Peyer's patch (tissue), 4 donors: ENCODE results near the gene ATG101. TPM values are rescaled to one million over a fixed set of nuclear protein-coding genes. Genes with fewer than 3 reads are reported as not detected.
A peak's percentile ranks its signal among the peaks of the same experiment; 100 is the strongest.

Source experiments
- DNase-seq, 3 donors: peaks; one replicate each; pipeline ENCODE4 v3.0.0-alpha.2; 2017 to 2019
- H3K27ac ChIP-seq, 4 donors: fragments of 200-600 bp; sonication (generic); one replicate each; pipeline ENCODE4 v1.5.1; 2016 to 2019
- H3K27me3 ChIP-seq, 2 donors: fragments of 200-600 bp; sonication (generic); one replicate each; pipeline ENCODE4 v1.5.1; 2019
- H3K36me3 ChIP-seq, 3 donors: fragments of 200-600 bp; sonication (generic); one replicate each; pipeline ENCODE4 v1.5.1; 2016 to 2019
- H3K4me1 ChIP-seq, 4 donors: fragments of 200-600 bp; sonication (generic); one replicate each; pipeline ENCODE4 v1.5.1; 2016 to 2019
- H3K4me3 ChIP-seq, 4 donors: fragments of 200-600 bp; sonication (generic); 1 replicate in 3 of 4; 2 replicates in 1 of 4; pipeline ENCODE4 v1.5.1; 2016 to 2019; ENCODE audit warnings: mild to moderate bottlenecking in 1 of 4
- H3K9me3 ChIP-seq, 4 donors: fragments of 200-600 bp; sonication (generic); one replicate each; pipeline ENCODE4 v1.5.1; 2016 to 2019; ENCODE audit warnings: mild to moderate bottlenecking in 1 of 4
- POLR2A ChIP-seq, 2 donors: fragments of 450-650 bp; IDR thresholded peaks; one replicate each; pipeline ENCODE4 v1.5.1; 2017; ENCODE audit warnings: antibody characterized with exemption in 2 of 2, mild to moderate bottlenecking in 2 of 2, moderate library complexity in 2 of 2
- total RNA-seq, 4 donors: library from RNA; depleted of rRNA; stranded (reverse); fragments of >200 nt; gene quantifications; one replicate each; pipeline ENCODE4 v1.1.0, GENCODE V29; 2016
- TF ChIP-seq, protein P1 (sequence below), 6 experiments: fragments of 450-650 bp in 4 of 6; fragments of 200-600 bp in 2 of 6; sonication (generic) in 1 of 6; IDR thresholded peaks; one replicate each; pipeline ENCODE4 v1.5.1; 2017 to 2019; ENCODE audit warnings: antibody characterized with exemption in 6 of 6, mild to moderate bottlenecking in 3 of 6, moderate library complexity in 1 of 6

Gene ATG101
- total RNA-seq, 4 donors from 2014 or later: 31.5 to 39.6 (median 33.9) TPM

DNA sequence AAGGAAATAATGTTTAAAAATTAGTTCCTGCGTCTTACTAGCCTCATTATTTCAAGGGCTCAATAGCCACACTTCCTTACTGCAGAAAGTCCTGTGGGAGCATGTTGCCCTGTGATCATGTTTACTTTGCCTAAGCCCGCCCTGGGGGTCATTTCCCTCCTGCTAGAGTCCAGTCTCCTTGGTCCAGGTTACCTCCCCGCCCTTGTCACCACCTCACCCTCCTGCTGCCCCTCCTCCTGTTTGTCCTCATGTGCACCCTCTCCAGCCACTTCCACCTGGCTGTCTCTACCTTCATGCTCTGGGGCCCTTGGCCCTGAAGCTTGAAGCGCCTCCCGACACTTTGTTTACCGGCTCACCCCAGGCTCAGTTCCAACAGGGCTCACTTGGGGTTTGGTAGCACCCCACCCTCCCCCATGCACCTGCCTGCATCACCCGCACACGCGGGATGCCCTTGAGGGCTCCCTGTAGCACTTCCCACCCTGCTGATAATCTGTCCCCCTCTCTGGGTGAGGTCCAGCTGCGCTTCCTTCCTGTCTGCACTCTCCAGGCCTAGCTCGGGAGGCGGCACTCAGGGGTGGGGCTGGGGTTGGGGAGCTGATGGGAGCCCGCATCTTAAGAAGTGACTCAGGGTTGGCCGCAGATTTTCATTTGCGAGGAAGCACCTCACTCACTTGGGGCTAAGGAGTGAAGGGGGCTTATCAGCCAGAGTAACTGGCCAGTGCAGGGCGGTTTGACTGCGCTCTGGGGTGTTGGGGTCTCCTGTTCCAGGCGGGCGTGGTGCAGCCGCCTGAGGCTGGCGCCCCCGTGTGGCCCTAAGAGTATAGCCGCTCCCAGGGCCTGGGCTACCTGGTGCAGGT, 49.8 kb downstream of the ATG101 start:
- Histone ChIP-seq H3K36me3 (no peaks in the 10 kb centered on the region), H3K9me3 (no peaks in the 10 kb centered on the region), H3K4me3 (no peak overlapping the region), H3K27ac (peak overlapping the region in 2 of 4 donors; percentile 30 to 73), H3K4me1 (peaks cover 0 to 17% (median 11%) of the 10 kb centered on the region in 4 donors), H3K27me3 (no peaks in the 10 kb centered on the region)
- DNase-seq: peak; percentile 46 to 66 (median 63)
- no peak for TF ChIP-seq POLR2A (IDR thresholded peaks at IDR 0.05)
- TF ChIP-seq, protein P1, sequence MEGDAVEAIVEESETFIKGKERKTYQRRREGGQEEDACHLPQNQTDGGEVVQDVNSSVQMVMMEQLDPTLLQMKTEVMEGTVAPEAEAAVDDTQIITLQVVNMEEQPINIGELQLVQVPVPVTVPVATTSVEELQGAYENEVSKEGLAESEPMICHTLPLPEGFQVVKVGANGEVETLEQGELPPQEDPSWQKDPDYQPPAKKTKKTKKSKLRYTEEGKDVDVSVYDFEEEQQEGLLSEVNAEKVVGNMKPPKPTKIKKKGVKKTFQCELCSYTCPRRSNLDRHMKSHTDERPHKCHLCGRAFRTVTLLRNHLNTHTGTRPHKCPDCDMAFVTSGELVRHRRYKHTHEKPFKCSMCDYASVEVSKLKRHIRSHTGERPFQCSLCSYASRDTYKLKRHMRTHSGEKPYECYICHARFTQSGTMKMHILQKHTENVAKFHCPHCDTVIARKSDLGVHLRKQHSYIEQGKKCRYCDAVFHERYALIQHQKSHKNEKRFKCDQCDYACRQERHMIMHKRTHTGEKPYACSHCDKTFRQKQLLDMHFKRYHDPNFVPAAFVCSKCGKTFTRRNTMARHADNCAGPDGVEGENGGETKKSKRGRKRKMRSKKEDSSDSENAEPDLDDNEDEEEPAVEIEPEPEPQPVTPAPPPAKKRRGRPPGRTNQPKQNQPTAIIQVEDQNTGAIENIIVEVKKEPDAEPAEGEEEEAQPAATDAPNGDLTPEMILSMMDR (IDR thresholded peaks at IDR 0.05): peak; percentile 35 to 70 (median 54)

DNA sequence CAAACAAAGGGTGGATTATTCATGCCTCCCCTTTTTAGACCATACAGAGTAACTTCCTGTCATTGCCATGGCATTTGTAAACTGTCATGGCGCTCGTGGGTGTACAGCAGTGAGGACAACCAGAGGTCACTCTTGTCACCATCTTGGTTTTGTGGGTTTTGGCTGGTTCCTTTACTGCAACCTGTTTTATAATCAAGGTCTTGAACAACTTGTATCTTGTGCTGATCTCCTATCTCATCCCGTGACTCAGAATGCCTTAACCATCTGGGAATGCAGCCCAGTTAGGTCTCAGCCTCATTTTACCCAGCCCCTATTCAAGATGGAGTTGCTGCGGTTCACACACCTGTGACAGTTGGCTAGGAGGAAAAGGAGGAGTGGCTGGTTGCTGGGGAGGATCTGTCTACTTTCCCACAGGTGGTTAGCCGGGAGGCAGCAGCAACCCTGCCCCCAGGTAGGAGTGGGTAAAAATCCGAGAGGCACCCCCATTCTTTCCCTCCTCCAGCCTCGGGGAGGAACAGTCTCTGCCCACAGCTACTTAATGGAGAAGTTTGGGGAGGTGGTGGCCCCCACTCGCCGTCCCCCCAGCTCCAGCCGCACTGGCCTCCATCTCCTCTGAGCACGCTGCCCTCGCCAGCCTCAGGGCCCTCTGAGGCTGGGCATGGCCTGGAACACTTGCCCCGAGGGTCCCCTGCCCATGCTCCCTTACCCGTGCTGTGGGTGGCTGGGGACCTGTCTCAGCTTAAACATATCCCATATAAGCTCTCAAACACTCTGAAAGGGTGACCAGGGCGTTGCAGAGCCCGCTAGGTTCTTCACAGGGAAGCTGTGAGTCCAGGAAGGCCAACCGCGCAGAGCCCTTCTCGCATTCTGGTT, 51.4 kb downstream of the ATG101 start:
- no peak overlapping the region for H3K4me3 ChIP-seq
- peaks cover 0 to 17% (median 11%) of the 10 kb centered on the region in 4 donors for H3K4me1 ChIP-seq
- no peaks in the 10 kb centered on the region for H3K36me3 ChIP-seq
- H3K9me3 ChIP-seq: no peaks in the 10 kb centered on the region
- no peak overlapping the region for H3K27ac ChIP-seq
- TF ChIP-seq, protein P1 (IDR thresholded peaks at IDR 0.05): no peak
- no peak for TF ChIP-seq POLR2A (IDR thresholded peaks at IDR 0.05)
- peak in 1 of 3 donors; percentile 46 for DNase-seq
- no peaks in the 10 kb centered on the region for H3K27me3 ChIP-seq

DNA sequence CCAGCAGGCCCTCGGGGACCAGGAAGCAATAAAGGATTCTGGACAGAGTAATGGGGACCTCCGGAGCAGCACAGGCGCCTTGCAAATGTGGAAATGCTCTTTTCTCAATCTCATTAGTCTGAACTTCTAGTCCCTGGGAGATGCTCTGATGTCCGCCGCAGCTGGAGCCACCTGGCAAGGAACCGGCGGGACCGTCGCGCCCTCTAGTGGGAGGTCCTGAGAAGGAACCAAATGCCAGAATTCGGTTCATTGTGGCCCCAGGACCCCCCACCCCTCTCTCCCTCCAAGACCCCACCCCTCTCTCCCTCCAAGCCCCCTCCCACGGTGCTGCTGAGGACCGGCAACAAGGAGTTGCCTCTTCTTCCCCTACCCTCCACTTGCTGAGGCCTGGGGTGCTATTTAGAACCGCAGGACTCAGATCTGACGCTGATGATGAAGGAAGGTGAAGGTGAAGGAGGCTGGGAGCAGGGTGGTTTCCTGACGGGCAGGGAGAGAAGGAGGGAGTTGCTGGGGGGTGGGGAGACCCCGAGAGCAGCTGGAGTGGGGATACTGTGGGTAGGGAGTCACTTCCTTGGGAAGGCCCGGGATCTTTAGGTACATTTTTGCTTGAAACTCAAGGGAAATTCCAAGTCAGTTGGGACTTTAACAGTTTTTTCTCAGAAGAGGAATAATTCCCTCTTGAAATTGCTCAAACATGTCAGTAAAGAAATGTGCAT, 52.2 kb downstream of the ATG101 start:
- peak; percentile 64 to 86 (median 77) for DNase-seq
- H3K27ac ChIP-seq: no peak overlapping the region
- TF ChIP-seq, protein P1 (IDR thresholded peaks at IDR 0.05): peak; percentile 28 to 78 (median 61)
- TF ChIP-seq POLR2A (IDR thresholded peaks at IDR 0.05): no peak

DNA sequence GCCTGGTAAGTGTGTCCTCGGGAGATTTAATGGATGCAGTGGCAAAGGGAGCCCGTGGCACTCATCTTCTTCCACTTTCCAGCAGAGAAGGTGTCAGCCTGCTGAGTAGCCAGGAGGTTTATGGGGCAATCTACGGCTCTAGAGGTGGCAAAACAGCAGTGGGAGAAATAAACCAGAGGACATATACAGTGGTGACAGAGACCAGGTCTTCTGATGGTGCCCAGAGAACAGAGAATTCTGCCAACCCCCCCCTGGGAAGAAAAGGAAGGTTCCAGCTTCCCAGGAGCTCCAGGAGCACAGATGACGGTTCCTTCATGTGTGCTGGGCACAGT, 52.7 kb downstream of the ATG101 start:
- Histone ChIP-seq H3K27me3 (no peaks in the 10 kb centered on the region), H3K4me1 (peaks cover 0 to 23% (median 11%) of the 10 kb centered on the region in 4 donors), H3K4me3 (no peak overlapping the region), H3K36me3 (no peaks in the 10 kb centered on the region), H3K9me3 (no peaks in the 10 kb centered on the region), H3K27ac (no peak overlapping the region)
- TF ChIP-seq POLR2A (IDR thresholded peaks at IDR 0.05): no peak
- TF ChIP-seq, protein P1 (IDR thresholded peaks at IDR 0.05): no peak
- no peak for DNase-seq

More for the DNA sequence above, 52.2 kb downstream of the ATG101 start:
- peaks cover 0 to 19% (median 11%) of the 10 kb centered on the region in 4 donors for H3K4me1 ChIP-seq
- H3K27me3 ChIP-seq: no peaks in the 10 kb centered on the region
- no peak overlapping the region for H3K4me3 ChIP-seq
- no peaks in the 10 kb centered on the region for H3K9me3 ChIP-seq
- no peaks in the 10 kb centered on the region for H3K36me3 ChIP-seq

DNA sequence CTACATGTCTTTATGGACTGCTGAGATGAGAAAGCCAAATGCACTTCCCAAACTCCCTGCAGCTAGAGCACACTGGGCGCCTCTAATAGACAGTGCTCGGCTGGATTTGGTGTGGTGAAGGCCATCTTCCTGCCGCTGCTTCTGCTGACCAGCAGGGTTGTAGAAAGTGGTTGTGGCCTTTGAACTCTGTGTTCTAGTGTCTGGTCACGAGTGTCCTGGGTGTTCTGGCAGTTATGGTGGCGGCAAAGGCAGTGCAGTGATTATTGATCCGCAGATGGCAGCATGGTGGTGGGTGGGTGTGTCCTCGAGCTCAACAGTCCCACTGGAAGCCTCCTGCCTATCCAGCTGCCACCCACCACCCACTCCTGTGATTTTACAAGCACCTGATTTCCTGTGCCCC, 53.1 kb downstream of the ATG101 start:
- Histone ChIP-seq H3K27ac (no peak overlapping the region), H3K4me3 (no peak overlapping the region), H3K36me3 (no peaks in the 10 kb centered on the region), H3K9me3 (no peaks in the 10 kb centered on the region), H3K27me3 (no peaks in the 10 kb centered on the region), H3K4me1 (peaks cover 0 to 23% (median 11%) of the 10 kb centered on the region in 4 donors)
- no peak for TF ChIP-seq POLR2A (IDR thresholded peaks at IDR 0.05)
- TF ChIP-seq, protein P1 (IDR thresholded peaks at IDR 0.05): no peak
- no peak for DNase-seq
